ENCODE results near the gene TAPBPL.

The TAPBPL gene

DNA sequence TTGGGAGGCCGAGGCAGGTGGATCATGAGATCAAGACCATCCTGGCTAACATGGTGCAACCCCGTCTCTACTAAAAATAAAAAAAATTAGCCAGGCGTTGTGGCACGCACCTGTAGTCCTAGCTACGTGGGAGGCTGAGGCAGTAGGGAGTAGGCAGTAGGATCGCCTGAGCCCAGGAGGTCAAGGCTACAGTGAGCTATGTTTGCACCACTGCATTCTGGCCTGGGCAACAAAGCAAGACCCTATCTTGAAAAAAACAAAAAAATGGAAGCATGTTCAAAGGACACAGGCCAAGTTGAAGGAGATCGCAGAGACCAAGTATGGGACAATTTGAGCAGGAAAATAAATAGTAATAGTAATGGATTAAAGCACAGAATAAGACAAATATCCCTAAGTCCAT is 56.2 kb downstream of the TAPBPL start:
- H3K9me3 ChIP-seq (replicated peaks; ENCODE audit: insufficient read depth, low read length) = no peaks in the 10 kb centered on the region
- H3K4me2 ChIP-seq (ENCODE audit: low read depth, low read length) = no peak overlapping the region
- no peaks in the 10 kb centered on the region for H3K27me3 ChIP-seq (replicated peaks; ENCODE audit: insufficient read depth, low read length)
- H3K9ac ChIP-seq (ENCODE audit: low read length) = no peak overlapping the region
- no peaks in the 10 kb centered on the region for H3K9me2 ChIP-seq (replicated peaks; ENCODE audit: insufficient read depth, low read length)
- H4K20me1 ChIP-seq (ENCODE audit: insufficient read depth, low read length) = no peaks in the 10 kb centered on the region
- no peak for DNase-seq
- no peak overlapping the region for H3K4me3 ChIP-seq (ENCODE audit: low read length)
- H3K36me3 ChIP-seq (replicated peaks; ENCODE audit: insufficient read depth, low read length) = peaks cover 16% of the 10 kb centered on the region; the same call in 1 of the 2 replicates
- no peak overlapping the region for H3K27ac ChIP-seq (ENCODE audit: low read length)
- H3K79me2 ChIP-seq (ENCODE audit: low read length) = peaks cover 88% of the 10 kb centered on the region
- no peak overlapping the region for H2AFZ ChIP-seq (ENCODE audit: low read length)
- no peaks in the 10 kb centered on the region for H3K4me1 ChIP-seq (ENCODE audit: low read length)
- TF ChIP-seq EZH2phosphoT487 (IDR thresholded peaks at IDR 0.05; ENCODE audit: low read length) (no peak), EZH2 (optimal IDR thresholded peaks at IDR 0.05; ENCODE audit: low read depth, low read length) (no peak)
- TF ChIP-seq, protein P1, sequence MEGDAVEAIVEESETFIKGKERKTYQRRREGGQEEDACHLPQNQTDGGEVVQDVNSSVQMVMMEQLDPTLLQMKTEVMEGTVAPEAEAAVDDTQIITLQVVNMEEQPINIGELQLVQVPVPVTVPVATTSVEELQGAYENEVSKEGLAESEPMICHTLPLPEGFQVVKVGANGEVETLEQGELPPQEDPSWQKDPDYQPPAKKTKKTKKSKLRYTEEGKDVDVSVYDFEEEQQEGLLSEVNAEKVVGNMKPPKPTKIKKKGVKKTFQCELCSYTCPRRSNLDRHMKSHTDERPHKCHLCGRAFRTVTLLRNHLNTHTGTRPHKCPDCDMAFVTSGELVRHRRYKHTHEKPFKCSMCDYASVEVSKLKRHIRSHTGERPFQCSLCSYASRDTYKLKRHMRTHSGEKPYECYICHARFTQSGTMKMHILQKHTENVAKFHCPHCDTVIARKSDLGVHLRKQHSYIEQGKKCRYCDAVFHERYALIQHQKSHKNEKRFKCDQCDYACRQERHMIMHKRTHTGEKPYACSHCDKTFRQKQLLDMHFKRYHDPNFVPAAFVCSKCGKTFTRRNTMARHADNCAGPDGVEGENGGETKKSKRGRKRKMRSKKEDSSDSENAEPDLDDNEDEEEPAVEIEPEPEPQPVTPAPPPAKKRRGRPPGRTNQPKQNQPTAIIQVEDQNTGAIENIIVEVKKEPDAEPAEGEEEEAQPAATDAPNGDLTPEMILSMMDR (IDR thresholded peaks at IDR 0.05; ENCODE audit: low read length) = no peak
- no peaks in the 10 kb centered on the region for H3F3A ChIP-seq (ENCODE audit: insufficient read depth, low read length)

All from MM.1S (cell line).